HG02870 (cell line): ENCODE data around the gene PAPSS2.
A peak's percentile ranks its signal among the peaks of the same experiment; 100 is the strongest.

Experiments used
- ATAC-seq: cut with Tn5 transposase; IDR thresholded peaks from one replicate; pipeline ENCODE4 v1.9.1; 2021; ENCODE audit warnings: mild to moderate bottlenecking, moderate library complexity; ENCODE audit not compliant: unreplicated experiment

PAPSS2 gene

DNA sequence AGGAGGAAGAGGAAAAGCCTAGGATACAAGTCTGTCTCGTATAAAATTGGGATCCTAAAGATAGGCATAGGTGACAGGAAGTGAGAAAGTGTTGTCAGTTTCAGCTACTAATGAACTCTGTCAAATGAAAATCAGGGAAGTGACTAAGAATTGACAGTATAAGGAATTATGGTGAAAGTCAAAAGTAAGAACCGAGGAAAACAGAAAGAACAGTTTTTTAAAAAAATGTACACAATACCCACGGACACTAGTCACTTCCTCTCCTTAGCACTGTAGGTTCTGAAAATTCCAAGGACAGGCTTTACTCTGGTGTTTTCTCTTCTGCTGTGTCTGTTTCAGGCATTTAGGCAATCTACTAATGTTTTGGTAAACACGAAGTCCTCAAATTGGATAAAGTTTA lies 116.1 kb downstream of the PAPSS2 start:
- ATAC-seq: no peak

DNA sequence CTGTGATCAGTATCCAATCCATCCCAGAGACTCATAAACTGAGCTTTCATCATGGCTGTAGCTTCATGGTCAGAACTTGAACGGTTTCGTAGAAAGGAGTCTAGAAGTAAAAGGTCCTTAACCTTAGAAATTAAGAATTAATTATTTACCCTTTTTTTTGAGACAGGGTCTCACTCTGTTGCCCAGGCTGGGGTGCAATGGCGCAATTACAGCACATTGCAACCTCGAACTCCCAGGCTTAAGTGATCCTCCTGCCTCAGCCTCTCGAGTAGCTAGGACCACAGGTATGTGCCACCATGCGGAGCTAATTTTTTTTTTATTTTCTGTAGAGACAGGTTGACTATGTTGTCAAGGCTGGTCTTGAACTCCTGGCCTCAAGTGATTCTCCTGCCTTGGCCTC lies 116.7 kb downstream of the PAPSS2 start:
- no peak for ATAC-seq

DNA sequence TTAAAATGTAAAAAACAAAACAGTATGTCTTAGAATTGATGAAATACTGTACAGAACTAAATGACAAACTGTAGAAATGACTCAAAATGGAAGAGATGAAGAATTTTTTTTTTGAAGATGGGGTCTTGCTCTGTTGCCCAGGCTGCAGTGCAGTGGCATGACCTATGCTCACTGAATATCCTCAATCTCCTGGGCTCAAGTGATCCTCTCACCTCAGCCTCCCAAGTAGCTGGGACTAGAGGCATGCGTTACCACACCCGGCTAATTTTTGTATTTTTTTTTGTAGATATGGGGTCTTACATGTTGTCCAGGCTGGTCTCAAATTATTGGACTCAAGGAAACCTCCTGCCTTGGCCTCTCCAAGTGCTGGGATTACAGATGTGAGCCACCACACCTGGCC lies 121.9 kb downstream of the PAPSS2 start:
- no peak for ATAC-seq

DNA sequence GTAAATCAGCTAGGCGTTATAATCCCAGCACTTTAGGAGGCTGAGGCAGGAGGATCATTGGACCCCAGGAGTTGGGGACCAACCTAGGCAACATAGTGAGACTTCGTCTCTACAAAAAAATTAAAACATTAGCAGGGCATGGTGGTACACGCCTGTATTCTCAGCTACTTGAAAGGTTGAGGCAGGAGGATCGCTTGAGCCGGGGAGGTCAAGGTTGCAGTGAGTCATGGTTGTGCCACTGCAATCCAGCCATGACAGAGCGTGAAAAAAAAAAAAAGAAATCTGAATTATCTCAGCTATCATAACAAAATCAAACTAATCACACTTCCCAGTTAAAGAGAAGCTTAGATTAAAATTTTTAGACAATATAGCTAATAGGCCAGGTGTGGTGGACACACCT lies 123.0 kb downstream of the PAPSS2 start:
- no peak for ATAC-seq

DNA sequence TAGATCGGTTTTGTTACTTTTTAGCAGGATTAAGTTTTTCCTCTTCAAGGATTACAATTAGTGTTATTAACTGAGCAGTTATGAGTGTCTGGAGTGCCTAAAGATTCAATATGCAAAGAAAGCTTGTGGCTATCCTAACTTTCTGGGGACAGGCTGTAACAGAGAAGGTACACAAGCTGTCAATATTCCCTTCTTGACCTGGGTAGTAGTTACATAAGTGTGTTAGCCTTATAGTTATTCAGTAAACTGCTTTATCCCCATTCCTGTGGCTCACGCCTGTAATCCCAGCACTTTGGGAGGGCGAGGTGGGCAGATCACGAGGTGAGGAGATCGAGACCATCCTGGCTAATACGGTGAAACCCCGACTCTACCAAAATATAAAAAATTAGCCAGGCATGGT lies 126.7 kb downstream of the PAPSS2 start:
- no peak for ATAC-seq

DNA sequence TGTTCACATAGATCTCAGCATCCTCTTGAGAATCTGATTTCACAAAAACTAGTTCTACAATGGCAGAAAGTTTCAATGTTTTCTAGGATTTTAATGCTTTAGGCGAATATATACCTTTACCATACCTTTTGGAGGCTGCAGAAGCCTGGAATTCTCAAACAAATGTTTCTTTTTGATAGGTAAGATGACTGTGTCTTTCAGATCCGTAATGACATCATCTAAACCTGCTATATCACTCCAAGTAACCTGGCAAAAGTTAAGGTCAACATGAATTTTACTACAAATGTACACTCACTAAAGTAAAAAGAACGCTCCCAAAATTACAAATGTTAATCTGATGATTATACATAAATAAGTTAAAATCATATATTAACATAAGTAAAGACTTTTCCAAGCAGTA lies 130.5 kb downstream of the PAPSS2 start:
- ATAC-seq: no peak

DNA sequence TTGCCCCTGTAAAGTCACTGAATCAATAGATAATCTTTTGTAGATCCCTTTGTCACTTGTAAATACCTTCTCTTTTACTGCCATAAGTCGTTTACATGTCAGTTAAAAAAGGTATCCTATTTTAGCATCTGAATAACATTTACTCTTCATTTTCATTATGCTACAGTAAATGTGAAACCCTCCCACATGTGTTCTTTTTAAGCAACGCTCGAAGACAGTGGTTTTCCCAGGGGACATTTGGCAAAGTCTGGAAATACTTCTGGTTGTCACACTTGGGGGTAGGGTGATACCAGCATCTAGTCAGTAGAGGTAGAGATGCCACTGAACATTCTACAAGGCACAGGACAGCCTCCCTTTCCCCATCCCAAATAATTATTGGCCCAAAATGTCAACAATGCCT lies 134.6 kb downstream of the PAPSS2 start:
- peak; percentile 48 for ATAC-seq
